ENCODE data around the gene KDM6A. TPM values are rescaled to one million over a fixed set of nuclear protein-coding genes. Genes with fewer than 3 reads are reported as not detected.
A peak's percentile ranks its signal among the peaks of the same experiment; 100 is the strongest.

KDM6A gene
- total RNA-seq, 1 experiment from 2014 or later: 21.0 TPM

- DNase-seq (ENCODE audit: low read depth, low spot score) (no peak), ATAC-seq (no peak)
- Histone ChIP-seq H3K4me3 (replicated peaks in 1 of 2; ENCODE audit: low read depth in 1 of 2, low read length in 2 of 2) (no peak overlapping the region), H2AFZ (ENCODE audit: low read depth, low read length, poor library complexity, severe bottlenecking) (no peak overlapping the region), H3K79me2 (ENCODE audit: insufficient read depth, low read length) (peaks cover 35% of the 10 kb centered on the region), H4K20me1 (ENCODE audit: insufficient read depth) (no peaks in the 10 kb centered on the region), H3K36me3 (ENCODE audit: control insufficient read depth in 1 of 2, insufficient read depth in 2 of 2, low read length in 2 of 2) (no peaks in the 10 kb centered on the region), H3K4me2 (ENCODE audit: low read length) (0 out of 2 replicates have a peak overlapping the region, but pooled peaks have one; percentile 56), H3K4me1 (ENCODE audit: control insufficient read depth in 1 of 2, insufficient read depth in 2 of 2, low read length in 2 of 2) (peaks cover 10 to 58% of the 10 kb centered on the region in 2 experiments), H3K9me2 (ENCODE audit: insufficient read depth) (no peaks in the 10 kb centered on the region), H3K27me3 (ENCODE audit: insufficient read depth, low read length) (no peaks in the 10 kb centered on the region), H3K27ac (ENCODE audit: low read depth, low read length) (peak overlapping the region; percentile 47; the same call in 1 of the 2 replicates), H3K9ac (ENCODE audit: low read length) (no peak overlapping the region), H3K9me3 (ENCODE audit: control insufficient read depth in 1 of 2, insufficient read depth in 1 of 2, low read depth in 1 of 2, low read length in 2 of 2) (no peaks in the 10 kb centered on the region)
- intact Hi-C loops (cut with micrococcal nuclease): no loop called here
- ChIA-PET RAD21 (ENCODE audit: low non-redundant PET in 1 of 2, low total read pairs in 2 of 2, uncharacterized antibody in 2 of 2, unreplicated experiment in 2 of 2) (no interaction called here), POLR2A (no interaction called here), CTCF (no interaction called here)
- BruUV-seq (replicated peaks): no TSS peak
- TF ChIP-seq EGR1 (IDR thresholded peaks at IDR 0.05; ENCODE audit: low read depth): no peak
- TF ChIP-seq CBX3 (IDR thresholded peaks at IDR 0.05; ENCODE audit: low read depth): no peak
- no peak for TF ChIP-seq ATF3 (IDR thresholded peaks at IDR 0.05)
- TF ChIP-seq EZH2 (IDR thresholded peaks at IDR 0.05): no peak
- no peak for TF ChIP-seq MAX (IDR thresholded peaks at IDR 0.05)
- no peak for TF ChIP-seq ZBTB33 (IDR thresholded peaks at IDR 0.05; ENCODE audit: extremely low read depth, insufficient replicate concordance, low read length)
- TF ChIP-seq RAD21 (IDR thresholded peaks at IDR 0.05; ENCODE audit: low read depth): no peak
- no peak for TF ChIP-seq ZNF274 (IDR thresholded peaks at IDR 0.05; ENCODE audit: low read depth, low read length)
- no peak for TF ChIP-seq EZH2phosphoT487 (IDR thresholded peaks at IDR 0.05; ENCODE audit: borderline replicate concordance)
- no peak for TF ChIP-seq FOSL1 (IDR thresholded peaks at IDR 0.05; ENCODE audit: low read depth)
- TF ChIP-seq CEBPB (IDR thresholded peaks at IDR 0.05; ENCODE audit: low read depth): no peak
These were observed 138.6 kb downstream of the KDM6A start for GRCh38 chrX:45011597-45011996.

Data from HCT116 (cell line).